Endothelial cell of umbilical vein (primary cell): ENCODE results near the gene SLC24A3.

Source experiments
- EZH2 ChIP-seq: IDR thresholded peaks from 2 replicates; pipeline ENCODE4 v1.6.1; 2012; ENCODE audit warnings: borderline replicate concordance, low read depth, mild to moderate bottlenecking, moderate library complexity, low read length, inconsistent platforms; ENCODE audit not compliant: severe bottlenecking
- POLR2A ChIP-seq: IDR thresholded peaks from 2 replicates; pipeline ENCODE4 v1.6.1; 2012; ENCODE audit warnings: low read depth, mild to moderate bottlenecking, control low read depth, low read length
- TF ChIP-seq, protein P1 (sequence below): IDR thresholded peaks from 2 replicates; pipeline ENCODE4 v1.6.1; 2011; ENCODE audit not compliant: insufficient read depth, insufficient read length

DNA sequence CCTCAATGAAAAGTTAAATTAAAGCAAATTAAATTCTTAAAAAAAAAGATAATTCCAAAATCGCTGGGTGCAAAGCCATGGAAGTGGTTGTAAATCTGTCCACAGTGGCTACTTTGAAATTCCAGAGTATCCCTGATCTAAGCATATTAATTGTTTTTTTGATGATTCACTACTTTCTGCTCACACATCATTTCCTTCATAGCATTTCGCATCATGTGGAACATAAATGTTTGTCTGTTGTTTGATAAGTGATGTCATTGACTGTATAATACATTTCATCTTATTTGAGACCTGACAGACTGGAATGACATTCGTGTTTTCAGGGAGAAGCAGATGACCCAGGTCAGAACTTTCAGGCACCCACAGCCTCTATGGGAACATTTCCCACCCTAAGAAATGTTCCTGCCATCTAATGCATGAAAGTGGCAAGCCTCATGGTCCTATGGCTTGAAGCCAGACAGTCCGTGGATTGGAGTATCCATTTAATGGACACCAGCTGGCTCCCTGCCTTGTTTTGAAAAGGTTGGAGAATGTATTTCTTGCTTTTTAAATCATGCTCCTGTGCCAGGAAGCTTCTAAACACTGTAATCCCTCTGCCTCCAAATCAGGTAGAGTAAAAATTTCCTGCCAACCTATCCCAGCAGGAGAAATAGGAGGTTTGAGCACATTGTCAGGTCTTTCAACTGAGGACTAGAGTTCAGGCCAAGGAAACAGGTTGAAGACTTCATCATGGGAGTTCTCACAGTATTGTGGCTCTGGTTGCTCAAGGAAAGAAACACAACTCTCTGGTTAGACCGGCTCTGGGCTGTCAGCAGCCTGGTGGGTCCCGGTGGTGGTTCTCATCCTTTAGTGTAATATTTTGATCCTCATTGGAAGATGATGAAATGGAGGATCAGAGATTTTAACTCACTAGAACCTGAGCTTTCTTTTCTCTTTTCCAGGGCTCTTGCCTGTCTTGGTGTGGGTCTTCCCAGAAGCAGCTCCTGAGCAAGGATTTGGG, 157.9 kb downstream of the SLC24A3 start:
- TF ChIP-seq, protein P1, sequence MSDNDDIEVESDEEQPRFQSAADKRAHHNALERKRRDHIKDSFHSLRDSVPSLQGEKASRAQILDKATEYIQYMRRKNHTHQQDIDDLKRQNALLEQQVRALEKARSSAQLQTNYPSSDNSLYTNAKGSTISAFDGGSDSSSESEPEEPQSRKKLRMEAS: no peak
- TF ChIP-seq POLR2A (no peak), EZH2 (no peak)
